ENCODE data around the gene CSMD2. TPM values are rescaled to one million over a fixed set of nuclear protein-coding genes. Genes with fewer than 3 reads are reported as not detected.

CSMD2 gene
- total RNA-seq = under 0.01 and 0.15 TPM in 2 replicates

DNA sequence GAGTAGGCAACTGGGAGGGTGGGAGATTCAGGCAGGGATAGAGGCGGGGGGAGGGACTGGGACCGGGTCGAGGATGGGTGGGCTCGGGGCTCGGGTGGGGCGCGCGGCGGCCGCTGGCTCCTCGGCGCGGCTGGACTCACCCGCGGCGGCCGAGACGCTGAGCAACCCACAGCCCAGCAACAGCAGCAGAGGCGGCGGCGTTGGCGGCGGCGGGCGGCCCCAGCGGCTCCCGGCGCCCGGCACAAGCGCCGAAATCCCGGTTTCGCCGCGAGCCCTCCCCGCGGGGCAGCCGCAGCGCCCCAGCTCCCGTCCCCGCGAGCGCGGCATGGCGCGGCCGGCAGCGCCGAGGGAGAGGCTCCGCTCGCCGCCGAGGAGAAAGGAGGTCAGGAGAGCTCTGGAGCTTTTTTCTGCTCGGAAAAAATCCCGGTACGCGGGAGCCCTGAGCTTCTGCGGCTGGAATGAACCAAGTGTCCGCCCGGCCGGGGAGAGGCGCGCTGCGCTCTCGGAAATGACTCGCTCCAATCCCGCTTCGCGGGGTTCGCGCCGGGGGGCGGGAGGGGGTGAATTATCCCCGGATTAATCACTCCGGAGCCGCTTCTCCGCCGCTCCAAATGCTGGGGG, at the start of gene CSMD2:
TSS of gene CSMD2 (minus strand) at position 460 of the 621 bp plus-strand sequence. CDS start at position 327, 133 bp downstream.

DNA sequence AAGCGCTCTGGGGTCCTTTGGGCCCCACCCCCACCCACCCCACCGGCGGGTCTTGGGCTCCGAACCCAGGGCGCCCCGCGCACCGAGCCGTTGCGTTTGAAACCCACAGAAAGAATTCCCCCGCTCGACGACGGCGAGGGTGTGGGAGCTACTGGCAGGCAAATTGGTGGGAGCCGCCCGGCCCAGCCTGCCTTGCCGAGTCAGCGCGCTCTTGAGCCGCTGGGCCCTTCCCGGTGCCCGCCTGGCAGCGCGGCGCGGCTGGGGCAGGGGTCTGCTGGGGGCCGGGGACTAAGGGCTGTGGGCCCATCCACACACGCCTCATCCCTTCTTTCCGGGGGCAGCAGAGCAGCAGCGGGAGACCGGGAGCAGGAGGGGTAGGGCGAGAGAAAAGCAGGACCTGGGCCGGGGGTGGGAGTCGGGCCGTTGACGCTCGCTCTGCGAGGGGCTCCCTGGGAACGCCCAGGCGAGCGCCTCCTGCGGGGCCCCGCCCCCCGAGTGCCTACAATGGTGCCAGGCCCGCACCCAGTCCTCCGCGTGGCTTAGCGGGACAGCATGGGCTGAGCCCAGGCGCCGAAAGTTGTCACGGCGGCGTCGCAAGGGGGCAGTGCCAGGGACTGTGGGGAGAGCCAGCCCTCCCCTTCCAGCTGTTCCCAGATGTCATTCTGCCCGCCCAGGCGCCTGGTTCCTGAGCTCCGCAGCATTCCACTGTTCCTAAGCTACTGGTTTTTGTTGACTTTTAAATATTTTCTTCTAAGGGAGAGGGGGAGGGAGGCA, 12.0 kb upstream of the CSMD2 start, which contains the start of gene C1orf94:
TSS of gene C1orf94 (plus strand) at position 78 of the 774 bp plus-strand sequence. CDS start 883 bp downstream, outside the sequence.

DNA sequence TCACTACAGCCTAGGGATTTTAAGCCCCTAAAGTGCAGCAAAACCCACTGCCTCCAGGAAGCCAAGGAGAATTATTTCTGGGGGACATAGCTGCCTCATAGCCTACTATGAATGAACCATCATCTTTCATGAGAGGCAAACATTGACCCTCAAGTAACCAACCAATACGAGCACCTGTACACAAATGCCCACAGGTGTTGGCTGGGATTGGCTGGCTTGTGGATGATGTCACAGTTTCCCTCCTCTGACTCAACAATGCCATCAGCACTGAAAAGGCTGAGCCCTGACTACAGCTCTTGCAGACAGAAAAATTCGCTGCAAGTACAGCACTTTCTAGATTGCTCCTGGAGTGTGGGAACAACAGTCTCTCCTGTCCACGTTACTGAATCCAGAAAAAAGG, 301.3 kb downstream of the CSMD2 start, which contains the start of gene HMGB4:
TSS of gene HMGB4 (plus strand) at position 301 of the 400 bp plus-strand sequence. CDS start 113 bp downstream, outside the sequence.

DNA sequence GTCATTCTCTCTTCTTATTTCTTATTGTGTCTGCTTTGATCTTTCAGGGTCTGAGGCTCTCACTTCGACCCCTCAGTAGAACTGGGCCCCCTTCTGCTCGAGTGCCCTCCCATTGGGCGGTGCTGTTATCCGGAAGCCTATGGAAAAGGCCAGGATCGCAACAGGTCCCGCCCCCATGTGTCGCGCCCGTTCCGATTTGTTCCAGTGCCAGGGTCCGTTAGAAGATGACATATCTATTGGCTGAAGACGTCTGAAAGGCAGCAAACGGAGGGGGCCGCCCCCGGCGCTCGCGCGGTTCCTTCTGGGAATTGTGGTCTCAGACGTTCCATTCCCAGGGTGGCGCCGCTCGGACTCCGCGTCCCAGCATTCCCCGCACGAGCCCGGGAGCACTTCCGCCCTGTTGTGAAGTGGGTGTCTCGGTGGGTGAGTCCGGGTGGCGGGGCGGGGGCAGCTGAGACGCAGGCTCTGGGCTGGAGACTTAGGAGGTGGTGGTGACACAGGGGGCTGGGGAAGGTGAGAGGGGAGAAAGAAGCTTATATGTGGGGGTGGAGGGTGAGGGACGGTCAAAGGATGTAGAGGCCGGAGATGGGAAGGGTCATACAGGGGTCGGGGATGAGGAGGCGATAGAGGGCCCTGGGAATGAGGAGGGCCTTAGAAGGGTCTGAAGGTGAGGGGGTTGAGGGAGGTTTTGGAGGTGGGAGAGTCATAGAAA, 692.6 kb downstream of the CSMD2 start, which contains the start of gene ZSCAN20:
TSS of gene ZSCAN20 (plus strand) at position 377 of the 712 bp plus-strand sequence. CDS start 6,644 bp downstream, outside the sequence.

Other genes with a start within 250 kb of the CSMD2 start
- not detected in 2 replicates for gene C1orf94, start 11.7 kb upstream of the CSMD2 start, total RNA-seq